Prostate gland (tissue), 2 donors: ENCODE measurements around the gene CD79B. TPM values are rescaled to one million over a fixed set of nuclear protein-coding genes. Genes with fewer than 3 reads are reported as not detected.

Experiments used
- DNase-seq: peaks from one replicate; pipeline ENCODE4 v3.0.0-alpha.2; 2019; ENCODE audit warnings: low spot score
- H3K27ac ChIP-seq, 2 donors: fragments of 200-600 bp; sonication (generic); 2 replicates each; pipeline ENCODE4 v1.5.1; 2017 to 2019
- H3K27me3 ChIP-seq: fragments of 200-600 bp; sonication (generic); replicated peaks from 2 replicates; pipeline ENCODE4 v1.5.1; 2019; ENCODE audit not compliant: insufficient read depth
- H3K36me3 ChIP-seq, 2 donors: fragments of 200-600 bp; sonication (generic); 1 replicate in 1 of 2; 2 replicates in 1 of 2; pipeline versions ENCODE4 v1.5.1 to v1.8.1; 2017 to 2019
- H3K4me1 ChIP-seq: fragments of 200-600 bp; sonication (generic); replicated peaks from 2 replicates; pipeline ENCODE4 v1.5.1; 2019
- H3K4me3 ChIP-seq, 2 donors: fragments of 200-600 bp; sonication (generic); 2 replicates each; pipeline ENCODE4 v1.5.1; 2017 to 2019
- H3K9me3 ChIP-seq: fragments of 200-600 bp; sonication (generic); 2 replicates; pipeline ENCODE4 v1.5.1; 2017
- POLR2A ChIP-seq: fragments of 450-650 bp; IDR thresholded peaks from one replicate; pipeline ENCODE4 v1.6.1; 2016; ENCODE audit warnings: antibody characterized with exemption, mild to moderate bottlenecking
- POLR2AphosphoS5 ChIP-seq: sonication (generic); formaldehyde crosslinking; IDR thresholded peaks from one replicate; pipeline ENCODE4 v1.6.1; 2017; ENCODE audit warnings: antibody characterized with exemption
- WGBS: methylation state at CpG from one replicate; pipeline ENCODE4 v1.1.5; 2018; 5-methylcytosine and 5-hydroxymethylcytosine counted together
- intact Hi-C: fragments of 100-400 bp; cut with DNase I; formaldehyde crosslinking; loops from one replicate; pipeline ENCODE4 v1.14.2; 2022
- total RNA-seq, 2 donors: library from RNA; depleted of rRNA; stranded (reverse); fragments of >200 nt; gene quantifications; one replicate each; pipeline ENCODE4 v1.1.0, GENCODE V29; 2016
- TF ChIP-seq, protein P1 (sequence below), 4 experiments: fragments of 200-600 bp in 2 of 4; fragments of 450-650 bp in 2 of 4; sonication (generic) in 2 of 4; IDR thresholded peaks; 1 replicate in 3 of 4; 2 replicates in 1 of 4; pipeline ENCODE4 v1.5.1; 2016 to 2019; ENCODE audit warnings: antibody characterized with exemption in 4 of 4, mild to moderate bottlenecking in 2 of 4, moderate library complexity in 2 of 4

Gene CD79B
- total RNA-seq, 2 donors from 2014 or later = 1.6 to 2.2 TPM

DNA sequence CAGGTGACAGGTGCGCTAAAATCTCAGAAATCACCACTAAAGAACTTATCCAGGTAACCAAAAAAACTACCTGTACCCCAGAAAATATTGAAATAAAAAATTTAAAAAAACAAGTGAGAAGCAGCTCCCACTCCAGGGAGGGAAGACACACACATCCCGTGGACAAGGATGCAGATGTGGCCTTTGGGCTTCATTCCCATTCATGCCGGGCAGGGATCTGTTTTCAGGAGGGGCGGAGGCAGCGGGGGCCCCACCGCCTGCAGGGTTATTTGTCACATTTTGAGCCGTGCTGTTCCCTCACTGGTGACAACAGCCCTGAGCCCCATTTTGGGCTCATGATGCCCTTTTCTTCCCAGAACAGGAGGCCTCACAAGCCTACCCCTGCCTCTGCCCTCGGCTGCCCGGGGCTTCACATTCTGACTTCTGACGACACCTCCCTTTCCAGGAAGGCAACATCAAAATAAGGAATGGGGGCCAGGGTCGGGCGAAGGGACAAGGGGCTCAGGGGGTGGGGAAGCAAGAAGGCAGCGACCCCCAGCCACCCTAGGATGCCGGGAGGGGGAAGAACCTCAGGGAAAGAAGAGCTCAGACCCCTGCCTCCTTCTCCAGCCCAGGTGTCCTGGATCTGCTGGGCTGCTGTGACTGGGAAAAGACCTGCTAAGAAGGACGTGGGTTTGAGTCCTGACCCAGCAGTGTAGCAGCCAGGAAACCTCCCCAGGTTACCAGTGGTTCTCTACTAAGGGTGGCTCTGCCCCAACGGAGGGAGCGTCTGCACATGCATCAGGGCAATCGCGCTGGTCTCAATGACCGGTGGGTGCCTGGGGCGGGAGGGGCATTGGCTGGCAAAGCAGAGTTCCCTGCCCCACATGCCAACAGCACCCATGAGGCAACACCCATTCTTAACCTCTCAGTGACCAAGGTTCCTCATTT lies 2.3 kb upstream of the CD79B start:
- WGBS = 76% methylated on average over 21 of the region's 21 CpGs
- no peaks in the 10 kb centered on the region for H3K27me3 ChIP-seq
- no peak overlapping the region for H3K4me3 ChIP-seq
- no peaks in the 10 kb centered on the region for H3K4me1 ChIP-seq
- no peaks in the 10 kb centered on the region for H3K36me3 ChIP-seq
- no peaks in the 10 kb centered on the region for H3K9me3 ChIP-seq
- intact Hi-C loops = no loop called here
- DNase-seq = no peak
- TF ChIP-seq, protein P1, sequence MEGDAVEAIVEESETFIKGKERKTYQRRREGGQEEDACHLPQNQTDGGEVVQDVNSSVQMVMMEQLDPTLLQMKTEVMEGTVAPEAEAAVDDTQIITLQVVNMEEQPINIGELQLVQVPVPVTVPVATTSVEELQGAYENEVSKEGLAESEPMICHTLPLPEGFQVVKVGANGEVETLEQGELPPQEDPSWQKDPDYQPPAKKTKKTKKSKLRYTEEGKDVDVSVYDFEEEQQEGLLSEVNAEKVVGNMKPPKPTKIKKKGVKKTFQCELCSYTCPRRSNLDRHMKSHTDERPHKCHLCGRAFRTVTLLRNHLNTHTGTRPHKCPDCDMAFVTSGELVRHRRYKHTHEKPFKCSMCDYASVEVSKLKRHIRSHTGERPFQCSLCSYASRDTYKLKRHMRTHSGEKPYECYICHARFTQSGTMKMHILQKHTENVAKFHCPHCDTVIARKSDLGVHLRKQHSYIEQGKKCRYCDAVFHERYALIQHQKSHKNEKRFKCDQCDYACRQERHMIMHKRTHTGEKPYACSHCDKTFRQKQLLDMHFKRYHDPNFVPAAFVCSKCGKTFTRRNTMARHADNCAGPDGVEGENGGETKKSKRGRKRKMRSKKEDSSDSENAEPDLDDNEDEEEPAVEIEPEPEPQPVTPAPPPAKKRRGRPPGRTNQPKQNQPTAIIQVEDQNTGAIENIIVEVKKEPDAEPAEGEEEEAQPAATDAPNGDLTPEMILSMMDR (IDR thresholded peaks at IDR 0.05) = no peak
- TF ChIP-seq POLR2A (no peak), POLR2AphosphoS5 (no peak)
- no peak overlapping the region for H3K27ac ChIP-seq

DNA sequence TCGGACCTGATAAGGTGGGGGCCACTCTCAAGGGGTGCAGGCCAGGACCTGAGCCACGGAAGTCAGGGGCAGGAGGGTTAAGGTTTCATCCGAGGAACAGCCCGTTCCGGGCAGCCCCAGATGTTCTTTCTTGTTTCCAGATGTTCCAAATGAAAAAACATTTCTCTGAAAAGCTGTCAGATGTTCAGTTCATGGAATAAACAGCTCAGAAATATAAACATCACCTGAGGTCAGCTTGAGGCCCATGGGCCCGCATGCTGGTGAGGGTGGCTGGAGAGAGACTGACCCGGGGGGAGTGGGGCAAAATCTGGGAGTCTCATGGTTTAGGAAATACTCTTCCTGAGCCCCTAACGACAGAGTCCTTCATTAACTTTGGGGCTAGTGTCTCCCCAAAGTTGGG lies 1.5 kb upstream of the CD79B start:
- DNase-seq = no peak
- no peaks in the 10 kb centered on the region for H3K27me3 ChIP-seq
- H3K27ac ChIP-seq = no peak overlapping the region
- H3K4me1 ChIP-seq = no peaks in the 10 kb centered on the region
- intact Hi-C loops = no loop called here
- H3K36me3 ChIP-seq = no peaks in the 10 kb centered on the region
- TF ChIP-seq, protein P1 (IDR thresholded peaks at IDR 0.05) = no peak
- no peak for TF ChIP-seq POLR2AphosphoS5
- no peak for TF ChIP-seq POLR2A
- H3K4me3 ChIP-seq = no peak overlapping the region
- H3K9me3 ChIP-seq = no peaks in the 10 kb centered on the region
- WGBS = 81% methylated on average over 8 of the region's 8 CpGs

DNA sequence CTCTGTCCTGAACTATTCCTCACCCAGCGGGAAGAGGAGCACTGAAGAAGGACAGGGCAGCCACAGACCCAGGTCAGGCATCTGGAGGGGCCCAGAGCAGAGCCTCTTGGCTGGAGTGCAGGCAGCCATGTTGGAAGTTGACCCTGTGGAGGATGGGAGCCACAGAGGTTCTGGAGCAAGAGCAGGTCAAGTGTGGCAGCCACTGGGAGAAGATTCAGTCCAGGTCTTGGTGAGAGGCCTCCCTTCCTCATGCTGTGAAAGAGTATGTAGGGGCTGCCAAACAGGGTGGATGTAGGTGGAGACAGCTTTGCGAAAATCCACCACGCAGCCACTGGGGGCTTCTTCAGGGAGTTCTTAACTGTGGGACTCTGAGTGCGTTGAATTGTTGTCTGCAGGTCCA lies 590 bp upstream of the CD79B start:
- H3K36me3 ChIP-seq = no peaks in the 10 kb centered on the region
- H3K27me3 ChIP-seq = no peaks in the 10 kb centered on the region
- no peak overlapping the region for H3K27ac ChIP-seq
- no peaks in the 10 kb centered on the region for H3K9me3 ChIP-seq
- intact Hi-C loops = no loop called here
- TF ChIP-seq POLR2A (no peak), POLR2AphosphoS5 (no peak)
- TF ChIP-seq, protein P1 (IDR thresholded peaks at IDR 0.05) = no peak
- no peaks in the 10 kb centered on the region for H3K4me1 ChIP-seq
- H3K4me3 ChIP-seq = no peak overlapping the region
- DNase-seq = no peak
- WGBS = 94% methylated on average over 4 of the region's 4 CpGs

GRCh38 chr17:63930951-63931575 lies 1.1 kb downstream of the CD79B start:
- intact Hi-C loops = no loop called here
- no peaks in the 10 kb centered on the region for H3K27me3 ChIP-seq
- H3K27ac ChIP-seq = no peak overlapping the region
- no peak for DNase-seq
- H3K4me1 ChIP-seq = no peaks in the 10 kb centered on the region
- 59% methylated on average over 16 of the region's 16 CpGs for WGBS
- TF ChIP-seq POLR2A = no peak
- TF ChIP-seq, protein P1 (IDR thresholded peaks at IDR 0.05) = no peak
- no peak for TF ChIP-seq POLR2AphosphoS5
- H3K9me3 ChIP-seq = no peaks in the 10 kb centered on the region
- H3K4me3 ChIP-seq = no peak overlapping the region
- no peaks in the 10 kb centered on the region for H3K36me3 ChIP-seq
